ENCODE results near the gene APRT.

APRT gene

DNA sequence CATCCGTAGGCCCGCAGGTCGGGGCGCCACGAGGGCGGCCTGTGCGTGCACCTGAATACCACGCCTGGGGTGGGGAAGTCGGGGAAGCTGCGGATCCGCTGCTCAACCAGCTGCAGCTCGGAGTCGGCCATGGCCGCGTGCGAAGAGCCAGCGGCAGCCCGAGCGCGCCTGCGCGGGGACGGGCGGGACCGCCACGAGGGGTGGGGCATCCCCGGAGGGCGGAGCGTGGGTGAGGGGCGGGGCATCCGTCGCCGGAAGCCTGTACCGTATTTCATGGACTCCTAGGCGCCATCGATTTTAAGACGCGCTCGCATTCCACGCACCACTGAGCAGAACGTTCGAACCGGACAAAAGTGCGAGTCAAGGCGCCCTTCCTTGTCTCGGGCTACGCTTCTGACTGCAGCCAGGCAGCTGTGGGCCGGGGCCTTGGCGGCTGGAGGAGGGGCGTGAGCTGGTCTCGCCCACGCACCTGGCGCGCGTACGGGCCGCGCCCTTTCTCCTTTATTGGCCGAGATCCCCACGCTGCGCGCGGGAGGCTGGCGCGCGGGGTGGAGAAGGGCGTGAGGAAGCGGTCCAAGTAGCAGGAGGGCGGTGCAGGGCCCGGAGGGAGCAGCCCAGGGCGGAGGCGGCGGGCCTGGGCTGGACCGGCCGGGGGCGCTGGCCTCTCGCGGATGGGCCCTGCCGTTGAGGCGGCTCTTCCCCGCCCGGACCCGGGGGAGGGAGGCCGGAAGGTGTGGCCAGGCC, at the start of gene APRT:
Gene APRT (minus strand): TSS at position 160 of the 744 bp plus-strand sequence. CDS start 29 bp downstream, at position 131.
- DNase-seq, result peak; percentile 99 to 100

DNA sequence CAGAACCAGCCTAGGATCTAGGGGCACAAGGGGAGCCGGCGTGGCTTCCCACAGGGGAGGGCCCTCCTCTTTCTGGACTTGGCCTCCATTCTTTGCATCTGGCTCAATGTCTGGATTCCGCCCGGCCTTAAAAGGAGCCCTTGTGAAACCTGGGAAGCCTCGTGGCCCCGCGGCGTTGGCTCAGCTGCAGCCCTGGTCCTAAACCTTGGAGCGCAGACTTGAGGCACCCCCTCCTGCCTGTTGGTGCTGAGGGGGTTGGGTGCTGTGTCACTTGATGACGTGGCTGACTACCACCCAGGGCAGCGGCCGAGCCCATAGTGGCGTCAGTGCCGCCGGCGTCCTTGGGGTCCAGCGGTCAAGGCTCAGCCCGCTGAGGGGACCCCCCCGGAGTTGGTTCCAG, 49.6 kb upstream of the APRT start:
- no peak for DNase-seq

GRCh38 chr16:88859381-88860091, 47.8 kb upstream of the APRT start:
- no peak for DNase-seq

GRCh38 chr16:88857728-88858339, 46.1 kb upstream of the APRT start:
- DNase-seq, result peak; percentile 84 to 85

- peak; percentile 99 to 100 for DNase-seq
Observed at GRCh38 chr16:88856828-88857727, 45.4 kb upstream of the APRT start, which contains the start of the genes GALNS and TRAPPC2L. Gene GALNS (minus strand): TSS chr16:88856947. CDS start chr16:88856877, 70 bp downstream. Gene TRAPPC2L (plus strand): TSS chr16:88857127. CDS start chr16:88857151, 24 bp downstream.

GRCh38 chr16:88856122-88856827, 44.5 kb upstream of the APRT start:
- DNase-seq, result peak; percentile 24 to 36

GRCh38 chr16:88855736-88856121, 44.0 kb upstream of the APRT start:
- DNase-seq, result no peak

GRCh38 chr16:88855176-88855575, 43.4 kb upstream of the APRT start:
- DNase-seq, result no peak

DNA sequence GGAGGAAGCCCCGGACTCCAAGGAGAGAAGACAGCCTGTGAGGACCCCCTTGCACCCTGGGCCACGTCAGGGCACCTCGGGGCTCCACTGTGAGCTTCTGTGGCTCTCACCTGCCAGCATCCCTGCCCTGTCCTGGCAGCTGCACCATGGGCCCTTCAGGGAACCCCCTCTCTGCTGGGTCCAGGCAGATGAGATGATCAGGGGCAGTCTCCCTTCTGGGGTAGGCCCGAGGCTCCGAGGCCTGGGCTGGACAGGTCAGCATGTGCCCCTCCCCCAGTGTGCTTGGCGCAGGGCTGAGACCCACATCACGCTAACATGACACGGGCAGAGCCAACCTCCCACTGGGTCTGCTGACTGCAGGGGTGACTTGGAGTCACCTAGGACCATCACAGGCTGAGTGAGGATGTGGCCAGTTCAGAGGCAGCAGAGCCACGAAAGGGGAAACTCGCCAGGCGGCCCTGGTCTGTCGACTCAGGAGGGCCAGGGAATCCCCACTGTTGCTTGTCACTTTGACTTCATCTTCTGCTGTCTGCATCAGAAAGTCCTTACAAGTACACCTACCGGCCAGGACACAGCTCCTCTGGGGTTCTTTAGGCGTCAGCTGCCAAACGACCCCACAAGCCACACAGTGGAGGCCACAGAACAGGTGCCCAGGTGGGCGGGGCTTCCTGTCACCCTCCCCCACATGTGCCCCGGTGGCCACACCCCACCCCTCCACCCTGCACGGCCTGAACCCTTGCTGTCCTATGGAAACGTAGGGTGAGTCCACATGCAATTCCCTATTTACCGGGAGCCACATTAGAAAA, 42.8 kb upstream of the APRT start:
- peak; percentile 46 to 60 for DNase-seq

GRCh38 chr16:88853325-88853941, 41.7 kb upstream of the APRT start:
- no peak for DNase-seq

- no peak for DNase-seq
Observed at GRCh38 chr16:88851616-88852015, 39.9 kb upstream of the APRT start.

GRCh38 chr16:88850531-88851199, 38.9 kb upstream of the APRT start:
- no peak for DNase-seq

GRCh38 chr16:88848557-88848956, 36.8 kb upstream of the APRT start:
- DNase-seq, result no peak

DNA sequence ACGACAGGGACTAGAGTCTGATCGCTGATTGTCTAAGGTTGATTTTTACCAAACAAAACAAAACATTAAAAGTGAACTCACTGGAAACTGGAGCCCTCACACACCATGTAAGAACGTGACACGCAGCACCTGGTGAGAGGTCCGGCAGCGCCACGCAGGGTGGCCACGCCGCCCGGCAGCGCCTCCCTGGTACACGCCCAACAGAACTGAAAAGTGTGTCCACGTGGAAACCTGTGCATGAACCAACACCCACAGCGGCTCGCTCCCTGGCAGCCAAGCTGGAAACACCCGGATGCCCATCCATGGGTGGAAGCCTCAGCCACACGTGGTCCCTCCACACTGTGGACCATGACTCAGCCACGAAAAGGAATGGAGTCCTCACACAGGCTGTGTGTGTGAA, 35.9 kb upstream of the APRT start:
- no peak for DNase-seq

DNA sequence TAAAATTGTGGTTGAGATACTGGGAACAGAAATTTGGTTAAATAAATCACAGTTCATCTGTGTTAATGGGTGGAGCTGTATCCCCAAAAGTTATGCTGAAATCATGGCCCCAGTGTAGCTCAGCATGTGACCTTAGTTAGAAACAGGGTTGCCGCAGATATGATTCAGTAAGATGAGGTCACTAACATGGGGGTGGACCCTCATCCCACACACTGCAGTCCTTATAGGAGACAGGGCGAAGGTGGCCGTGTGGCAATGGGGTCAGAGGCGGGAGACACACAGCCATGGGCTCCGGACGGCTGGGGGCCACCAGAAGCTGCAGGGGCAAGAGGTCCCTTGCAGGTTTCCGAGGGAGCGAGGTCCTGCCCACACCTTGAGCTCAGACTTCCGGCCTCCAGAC, 34.4 kb upstream of the APRT start:
- no peak for DNase-seq

DNA sequence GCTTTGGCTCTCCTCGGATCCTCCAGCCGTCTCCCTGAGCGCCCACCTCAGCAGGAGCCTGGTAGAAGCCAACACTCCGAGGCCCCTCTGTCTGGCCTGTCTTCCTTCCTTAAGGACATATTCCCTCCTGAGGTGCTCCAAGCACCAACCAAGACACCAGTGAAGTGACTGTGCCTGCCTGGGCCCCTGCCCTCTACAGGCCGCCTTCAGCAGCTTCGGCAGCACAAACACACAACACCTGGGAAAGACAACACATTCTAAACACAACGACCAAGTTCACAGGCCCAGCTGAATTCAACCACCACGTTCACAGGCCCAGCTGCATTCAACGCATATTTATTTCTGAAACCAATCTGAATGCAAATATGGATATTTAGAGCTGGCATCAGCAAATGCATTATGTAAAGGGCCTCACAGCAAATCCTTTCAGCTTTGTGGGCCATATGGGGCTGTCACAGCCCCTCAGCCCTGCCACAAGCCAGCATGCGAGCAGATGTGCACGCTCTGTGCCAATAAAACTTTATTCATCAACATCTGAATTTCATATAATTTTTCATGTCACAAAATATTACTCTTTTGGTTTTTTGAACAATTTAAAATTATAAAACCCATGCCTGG, 32.8 kb upstream of the APRT start:
- no peak for DNase-seq

- DNase-seq, result no peak
Observed at GRCh38 chr16:88843256-88843655, 31.5 kb upstream of the APRT start.

DNA sequence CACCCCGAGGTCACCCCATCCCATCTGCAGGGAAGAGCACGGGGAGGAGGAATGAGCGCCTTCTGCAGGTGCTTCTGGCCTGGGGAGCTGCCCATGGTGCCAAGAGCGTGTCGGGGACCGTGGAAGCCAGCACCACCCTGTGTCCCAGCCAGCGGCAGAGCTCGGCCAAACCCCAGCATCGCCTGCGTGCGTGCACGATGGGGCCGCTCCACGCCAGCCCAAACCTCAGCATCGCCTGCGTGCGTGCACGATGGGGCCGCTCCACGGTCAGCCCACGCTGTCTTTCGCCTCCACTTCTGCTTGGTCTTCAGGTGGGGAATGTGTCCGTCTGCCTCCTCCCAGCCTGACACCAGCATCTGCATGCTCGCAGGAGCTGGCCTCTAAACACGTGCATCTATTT, 31.1 kb upstream of the APRT start:
- no peak for DNase-seq

DNA sequence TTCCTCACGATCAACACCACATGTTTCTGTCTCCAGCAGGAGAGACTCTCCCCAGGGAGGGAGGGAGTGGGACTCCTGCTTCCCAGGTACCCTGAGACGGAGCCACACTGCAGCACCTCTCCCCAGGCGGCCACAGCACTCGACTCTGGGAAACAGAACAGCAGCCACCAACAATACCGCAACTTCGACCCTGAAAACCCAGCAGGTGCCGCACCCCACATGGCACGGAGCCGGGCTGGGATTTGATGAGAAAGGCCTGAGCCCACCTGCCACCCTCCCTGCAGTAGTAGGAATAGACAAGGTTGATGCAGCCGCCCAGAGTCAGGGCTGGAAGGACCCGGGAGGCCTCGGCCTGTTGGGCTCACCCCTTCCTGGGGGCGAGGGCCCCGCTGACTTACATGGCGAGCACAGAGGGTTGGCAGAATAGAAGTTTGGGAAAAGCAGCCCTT, 30.6 kb upstream of the APRT start:
- DNase-seq, result no peak
